ENCODE measurements around the gene APC. TPM values are rescaled to one million over a fixed set of nuclear protein-coding genes. Genes with fewer than 3 reads are reported as not detected.
"Not testable (repeated sequence)": the region's sequence is repeated elsewhere in the genome, so short reads cannot be mapped to it uniquely, and the experiment has no call there.

APC gene
- total RNA-seq, 2 experiments from 2014 or later, result 28.6 to 33.6 TPM

DNA sequence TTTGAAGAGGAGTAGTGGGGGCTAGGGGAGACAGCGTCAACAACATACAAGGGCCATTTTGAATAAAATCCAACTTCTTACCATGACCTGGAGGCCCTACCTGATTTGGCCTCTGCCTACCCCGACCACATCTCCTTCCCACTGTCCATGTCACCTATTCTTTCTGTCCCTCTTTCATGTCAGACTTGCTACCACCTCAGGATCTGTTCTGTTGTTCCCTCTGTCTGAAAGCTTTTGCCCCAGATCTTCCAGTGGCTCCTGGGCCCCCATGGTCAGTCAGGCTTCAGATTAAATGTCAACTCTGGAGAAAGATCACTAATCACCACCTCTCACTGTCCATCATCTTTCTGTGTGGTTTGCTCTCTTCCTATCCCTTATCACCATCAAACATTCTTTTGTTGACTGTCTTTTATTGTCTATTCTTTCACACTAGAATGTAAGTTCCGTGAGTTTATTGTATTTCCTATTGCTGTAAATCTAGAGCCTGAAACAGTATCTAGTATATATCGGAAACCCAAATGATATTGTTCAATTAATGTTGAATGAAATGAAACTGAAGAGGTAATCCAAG, 31.2 kb upstream of the APC start:
- peaks cover 6% of the 10 kb centered on the region for H3K36me3 Mint-ChIP-seq
- peak overlapping the region; percentile 92 for H3K4me3 Mint-ChIP-seq
- H3K27ac Mint-ChIP-seq, result peak overlapping the region; percentile 93
- H3K9me3 Mint-ChIP-seq, result no peaks in the 10 kb centered on the region
- H3K4me1 Mint-ChIP-seq, result peaks cover 42% of the 10 kb centered on the region
- POLR2A ChIA-PET, result interaction anchor here (1.2 to 2.5 kb wide), 2 partner anchors 269 to 588 kb away, joined by 3 to 9 read pairs; partner anchors contain the start of gene DCP2
- H3K27me3 Mint-ChIP-seq, result no peaks in the 10 kb centered on the region
- ATAC-seq (ENCODE audit: low read depth) (no peak), DNase-seq (no peak)

- Mint-ChIP-seq H3K4me3 (peak overlapping the region; percentile 92), H3K9me3 (no peaks in the 10 kb centered on the region), H3K27me3 (no peaks in the 10 kb centered on the region), H3K27ac (peak overlapping the region; percentile 93), H3K4me1 (peaks cover 46% of the 10 kb centered on the region), H3K36me3 (peaks cover 10% of the 10 kb centered on the region)
- POLR2A ChIA-PET, result interaction anchor here (0.8 to 2.5 kb wide), 7 partner anchors 19 to 587 kb away, joined by 3 to 9 read pairs (median 3); partner anchors contain the start of genes APC and DCP2
- peak; percentile 95 for ATAC-seq (ENCODE audit: low read depth)
- DNase-seq, result peak; percentile 91
Measured at GRCh38 chr5:112707187-112708102, 30.2 kb upstream of the APC start.

- H3K27ac Mint-ChIP-seq, result peak overlapping the region; percentile 93
- ATAC-seq (ENCODE audit: low read depth), result no peak
- H3K27me3 Mint-ChIP-seq, result no peaks in the 10 kb centered on the region
- POLR2A ChIA-PET, result interaction anchor here (0.8 to 2.5 kb wide), 6 partner anchors 18 to 547 kb away, joined by 3 to 9 read pairs (median 4); partner anchors contain the start of genes APC and DCP2
- H3K4me1 Mint-ChIP-seq, result peaks cover 48% of the 10 kb centered on the region
- peaks cover 1% of the 10 kb centered on the region for H3K9me3 Mint-ChIP-seq
- H3K4me3 Mint-ChIP-seq, result peak overlapping the region; percentile 92
- peaks cover 13% of the 10 kb centered on the region for H3K36me3 Mint-ChIP-seq
- no peak for DNase-seq
Measured at GRCh38 chr5:112708103-112708622, 29.5 kb upstream of the APC start.

- POLR2A ChIA-PET, result no interaction called here
- Mint-ChIP-seq H3K4me3 (peak overlapping the region; percentile 36), H3K9me3 (peaks cover 1% of the 10 kb centered on the region), H3K4me1 (peaks cover 48% of the 10 kb centered on the region), H3K27ac (no peak overlapping the region), H3K27me3 (no peaks in the 10 kb centered on the region), H3K36me3 (peaks cover 13% of the 10 kb centered on the region)
- DNase-seq, result no peak
- ATAC-seq (ENCODE audit: low read depth), result no peak
Measured at GRCh38 chr5:112709416-112709815, 28.3 kb upstream of the APC start.

- H3K36me3 Mint-ChIP-seq, result peaks cover 13% of the 10 kb centered on the region
- no peak overlapping the region for H3K4me3 Mint-ChIP-seq
- H3K27me3 Mint-ChIP-seq, result no peaks in the 10 kb centered on the region
- peaks cover 1% of the 10 kb centered on the region for H3K9me3 Mint-ChIP-seq
- POLR2A ChIA-PET, result no interaction called here
- no peak overlapping the region for H3K27ac Mint-ChIP-seq
- ATAC-seq (ENCODE audit: low read depth) (no peak), DNase-seq (no peak)
- peaks cover 50% of the 10 kb centered on the region for H3K4me1 Mint-ChIP-seq
Measured at GRCh38 chr5:112710896-112711295, 26.8 kb upstream of the APC start.

- Mint-ChIP-seq H3K4me3 (no peak overlapping the region), H3K9me3 (peaks cover 1% of the 10 kb centered on the region), H3K27ac (no peak overlapping the region), H3K27me3 (no peaks in the 10 kb centered on the region), H3K36me3 (peaks cover 13% of the 10 kb centered on the region), H3K4me1 (peaks cover 49% of the 10 kb centered on the region)
- DNase-seq, result no peak
- no peak for ATAC-seq (ENCODE audit: low read depth)
- POLR2A ChIA-PET, result no interaction called here
Measured at GRCh38 chr5:112711436-112711835, 26.2 kb upstream of the APC start.

- H3K27ac Mint-ChIP-seq, result no peak overlapping the region
- peaks cover 10% of the 10 kb centered on the region for H3K36me3 Mint-ChIP-seq
- no peak overlapping the region for H3K4me3 Mint-ChIP-seq
- peaks cover 37% of the 10 kb centered on the region for H3K4me1 Mint-ChIP-seq
- ATAC-seq (ENCODE audit: low read depth), result no peak
- POLR2A ChIA-PET, result interaction anchor here (0.6 kb wide), 1 partner anchor 25 kb away, joined by 3 read pairs; no protein-coding TSS in a partner anchor
- DNase-seq, result no peak
- no peaks in the 10 kb centered on the region for H3K27me3 Mint-ChIP-seq
- peaks cover 1% of the 10 kb centered on the region for H3K9me3 Mint-ChIP-seq
Measured at GRCh38 chr5:112713206-112713605, 24.5 kb upstream of the APC start.

DNA sequence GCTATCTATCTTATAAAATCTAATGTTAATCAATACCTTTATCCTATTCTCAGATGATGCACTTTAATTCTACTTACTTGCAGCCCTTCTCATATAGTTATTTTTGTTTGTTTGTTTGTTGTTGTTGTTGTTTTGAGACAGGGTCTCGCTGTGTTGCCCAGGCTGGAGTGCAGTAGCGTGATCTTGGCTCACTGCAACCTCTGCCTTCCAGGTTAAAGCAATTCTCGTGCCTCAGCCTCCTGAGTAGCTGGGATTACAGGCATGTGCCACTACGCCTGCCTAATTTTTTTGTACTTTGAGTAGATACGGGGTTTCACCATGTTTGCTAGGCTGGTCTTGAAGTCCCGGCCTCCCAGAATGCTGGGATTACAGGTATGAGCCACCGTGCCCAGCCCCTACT, 20.8 kb upstream of the APC start:
- POLR2A ChIA-PET; H3K27me3 Mint-ChIP-seq; DNase-seq; H3K9me3 Mint-ChIP-seq; H3K27ac Mint-ChIP-seq; ATAC-seq (ENCODE audit: low read depth); H3K4me3 Mint-ChIP-seq: not testable (repeated sequence)
- Mint-ChIP-seq H3K4me1 (peaks cover 14% of the 10 kb centered on the region), H3K36me3 (peaks cover 13% of the 10 kb centered on the region)

GRCh38 chr5:112717506-112718082, 20.1 kb upstream of the APC start:
- H3K27me3 Mint-ChIP-seq, result no peaks in the 10 kb centered on the region
- no peak overlapping the region for H3K4me3 Mint-ChIP-seq
- DNase-seq (no peak), ATAC-seq (ENCODE audit: low read depth) (no peak)
- H3K9me3 Mint-ChIP-seq, result peaks cover 4% of the 10 kb centered on the region
- peaks cover 7% of the 10 kb centered on the region for H3K36me3 Mint-ChIP-seq
- POLR2A ChIA-PET, result no interaction called here
- peaks cover 12% of the 10 kb centered on the region for H3K4me1 Mint-ChIP-seq
- no peak overlapping the region for H3K27ac Mint-ChIP-seq

GRCh38 chr5:112718344-112718743, 19.3 kb upstream of the APC start:
- no peaks in the 10 kb centered on the region for H3K27me3 Mint-ChIP-seq
- ATAC-seq (ENCODE audit: low read depth) (no peak), DNase-seq (no peak)
- peaks cover 6% of the 10 kb centered on the region for H3K36me3 Mint-ChIP-seq
- peaks cover 3% of the 10 kb centered on the region for H3K9me3 Mint-ChIP-seq
- no peak overlapping the region for H3K4me3 Mint-ChIP-seq
- H3K27ac Mint-ChIP-seq, result no peak overlapping the region
- POLR2A ChIA-PET, result no interaction called here
- H3K4me1 Mint-ChIP-seq, result peaks cover 9% of the 10 kb centered on the region

GRCh38 chr5:112720576-112720975, 17.1 kb upstream of the APC start:
- Mint-ChIP-seq H3K9me3 (peaks cover 3% of the 10 kb centered on the region), H3K27me3 (no peaks in the 10 kb centered on the region), H3K27ac (no peak overlapping the region), H3K4me3 (no peak overlapping the region), H3K4me1 (peaks cover 11% of the 10 kb centered on the region), H3K36me3 (peaks cover 6% of the 10 kb centered on the region)
- POLR2A ChIA-PET, result no interaction called here
- DNase-seq (no peak), ATAC-seq (ENCODE audit: low read depth) (no peak)

DNA sequence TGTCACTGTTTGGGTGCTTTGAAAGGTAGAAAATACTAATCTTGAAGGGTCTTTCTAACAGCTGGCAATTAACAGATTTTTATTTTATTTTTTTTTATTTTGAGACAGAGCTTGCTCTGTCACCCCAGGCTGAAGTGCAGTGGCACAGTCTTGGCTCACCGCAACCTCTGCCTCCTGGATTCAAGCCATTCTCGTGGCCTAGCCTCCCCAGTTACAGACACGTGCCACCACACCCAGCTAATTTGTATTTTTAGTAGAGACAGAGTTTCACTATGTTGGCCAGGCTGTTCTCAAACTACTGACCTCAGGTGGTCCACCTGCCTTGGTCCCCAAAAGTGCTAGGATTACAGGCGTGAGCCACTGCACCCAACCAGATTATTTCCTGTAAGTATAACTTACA, 12.8 kb upstream of the APC start:
- Mint-ChIP-seq H3K4me1 (peaks cover 11% of the 10 kb centered on the region), H3K4me3 (no peak overlapping the region), H3K27ac (no peak overlapping the region), H3K9me3 (peaks cover 1% of the 10 kb centered on the region), H3K27me3 (no peaks in the 10 kb centered on the region), H3K36me3 (peaks cover 3% of the 10 kb centered on the region)
- no peak for DNase-seq
- ATAC-seq (ENCODE audit: low read depth), result no peak
- POLR2A ChIA-PET, result interaction anchor here (0.9 kb wide), 1 partner anchor 10 kb away, joined by 3 read pairs; no protein-coding TSS in a partner anchor

DNA sequence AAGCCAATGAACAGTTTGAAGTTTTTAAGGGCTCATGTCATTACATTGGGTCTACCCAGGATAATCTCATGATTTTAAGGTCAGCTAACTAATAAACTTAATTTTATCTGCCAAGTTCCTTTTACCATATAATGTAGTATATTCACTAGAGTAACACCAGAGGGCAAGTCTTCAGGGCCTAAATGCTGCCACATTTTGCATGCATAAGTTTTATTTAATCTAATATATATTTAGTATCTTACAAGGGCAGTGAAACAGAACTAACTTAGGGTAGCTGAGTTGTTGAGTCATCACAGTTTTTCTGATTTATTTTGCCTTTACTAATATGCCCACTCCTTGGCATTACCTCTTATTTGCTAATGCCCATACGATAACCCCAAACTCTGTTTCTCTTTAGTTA, 8.1 kb upstream of the APC start:
- no peak for DNase-seq
- Mint-ChIP-seq H3K36me3 (peaks cover 1% of the 10 kb centered on the region), H3K27ac (no peak overlapping the region), H3K9me3 (no peaks in the 10 kb centered on the region), H3K4me1 (peaks cover 2% of the 10 kb centered on the region), H3K27me3 (no peaks in the 10 kb centered on the region), H3K4me3 (no peak overlapping the region)
- ATAC-seq (ENCODE audit: low read depth), result no peak
- POLR2A ChIA-PET, result no interaction called here
